ENCODE results near the gene AVPI1.
"Not testable (repeated sequence)": the region's sequence is repeated elsewhere in the genome, so short reads cannot be mapped to it uniquely, and the experiment has no call there.

The AVPI1 gene

GRCh38 chr10:97711640-97712572 lies 24.9 kb upstream of the AVPI1 start:
- DNase-seq, result peak; percentile 61

DNA sequence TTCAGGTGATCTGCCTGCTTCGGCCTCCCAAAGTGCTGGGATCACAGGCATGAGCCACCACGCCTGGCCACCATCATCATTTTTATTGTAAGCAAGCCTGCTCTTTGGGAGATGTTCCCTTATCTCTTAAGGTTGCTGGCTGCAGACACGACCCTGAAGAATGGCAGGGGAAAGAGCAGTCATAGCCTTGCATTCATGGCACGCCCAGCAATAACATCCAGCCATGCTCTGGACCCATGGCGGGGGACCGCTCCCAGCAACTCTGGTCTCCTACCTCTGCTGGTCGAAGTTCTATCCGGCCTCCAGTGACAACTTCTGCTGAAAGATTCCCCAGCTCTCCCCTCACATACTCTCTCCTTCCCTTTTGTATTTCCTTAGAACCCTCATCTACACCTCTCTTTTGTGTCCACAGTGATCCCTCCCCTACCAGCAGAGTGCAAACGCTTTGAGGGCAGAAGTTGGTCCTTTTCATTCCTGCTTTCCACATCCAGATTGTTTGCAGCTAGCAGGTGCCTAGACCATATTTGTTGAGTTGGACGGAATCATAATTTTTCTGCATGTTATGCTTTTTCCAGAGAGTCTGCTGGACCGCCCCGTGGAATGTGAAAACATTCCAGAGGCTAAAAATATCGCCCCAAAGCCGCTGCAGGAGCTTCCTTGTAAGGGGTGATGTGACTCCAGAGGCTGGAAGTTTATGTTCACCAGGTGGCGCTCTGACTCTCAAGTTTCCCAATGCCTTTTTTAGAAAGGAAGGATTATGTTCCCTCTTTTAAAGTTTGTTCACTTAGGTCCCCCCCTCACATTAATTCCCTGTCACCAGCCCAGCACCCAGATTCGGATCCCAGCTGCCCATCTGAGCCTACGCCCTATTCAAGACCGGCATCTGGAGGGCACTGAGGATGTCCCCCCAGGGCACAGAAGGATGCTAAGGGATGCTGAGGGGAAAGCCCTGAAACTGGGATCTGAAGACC lies 22.2 kb upstream of the AVPI1 start:
- peak; percentile 61 for DNase-seq

DNA sequence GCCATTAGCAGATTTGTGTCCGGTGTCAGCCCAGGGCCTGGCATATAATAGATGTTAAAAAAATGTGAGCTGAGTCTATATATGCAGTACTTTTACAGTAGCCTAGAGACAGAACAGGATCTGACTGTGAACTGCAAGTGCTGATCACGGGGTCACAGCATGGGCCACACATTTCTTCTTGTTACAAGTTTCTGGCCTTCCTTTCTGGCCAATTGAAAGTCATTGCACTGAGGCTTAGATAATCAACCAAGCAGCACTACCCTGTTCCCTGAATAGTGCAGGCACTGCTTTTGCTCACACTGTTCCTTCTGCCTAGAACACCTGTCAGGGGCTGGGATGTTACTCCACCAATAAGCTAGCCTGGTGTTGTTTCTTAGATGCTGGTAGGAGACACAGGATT lies 21.1 kb upstream of the AVPI1 start:
- DNase-seq, result no peak

DNA sequence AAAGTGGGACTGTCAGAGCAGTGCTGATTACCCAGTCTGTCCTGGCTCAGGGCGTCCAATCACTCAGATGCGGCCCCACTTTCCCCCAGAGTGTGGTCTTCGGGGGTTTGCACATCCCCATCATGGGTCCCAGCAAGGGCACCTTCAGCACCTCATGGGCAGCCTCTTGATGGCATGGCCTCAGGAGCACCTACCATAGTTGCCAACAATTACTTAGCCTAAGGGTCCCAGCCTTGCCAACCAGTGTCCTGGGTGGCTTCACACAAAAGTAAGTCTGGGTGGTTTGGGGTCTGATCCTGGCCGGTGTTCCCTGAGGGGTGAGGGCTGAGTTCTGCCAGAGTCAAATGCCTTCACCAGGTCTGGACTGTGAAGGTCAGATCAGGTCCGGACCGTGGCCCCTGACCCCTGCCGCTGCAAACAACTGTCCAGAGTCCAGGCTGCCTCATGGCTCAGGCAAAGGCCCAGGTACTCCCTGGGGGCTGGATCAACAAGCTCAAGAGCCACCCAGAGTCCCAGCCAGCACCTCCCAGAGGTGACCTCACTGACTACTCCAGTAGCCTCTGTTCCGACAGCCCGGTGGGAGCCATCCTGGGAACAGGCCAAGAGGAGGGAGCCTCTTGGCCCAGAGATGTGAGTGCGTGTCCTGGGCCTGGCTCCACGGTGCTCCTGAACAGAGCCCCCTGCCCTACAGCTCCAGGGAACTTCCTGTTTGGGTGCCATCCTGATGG lies 20.3 kb upstream of the AVPI1 start:
- no peak for DNase-seq

GRCh38 chr10:97705006-97705670 lies 18.1 kb upstream of the AVPI1 start:
- no peak for DNase-seq

DNA sequence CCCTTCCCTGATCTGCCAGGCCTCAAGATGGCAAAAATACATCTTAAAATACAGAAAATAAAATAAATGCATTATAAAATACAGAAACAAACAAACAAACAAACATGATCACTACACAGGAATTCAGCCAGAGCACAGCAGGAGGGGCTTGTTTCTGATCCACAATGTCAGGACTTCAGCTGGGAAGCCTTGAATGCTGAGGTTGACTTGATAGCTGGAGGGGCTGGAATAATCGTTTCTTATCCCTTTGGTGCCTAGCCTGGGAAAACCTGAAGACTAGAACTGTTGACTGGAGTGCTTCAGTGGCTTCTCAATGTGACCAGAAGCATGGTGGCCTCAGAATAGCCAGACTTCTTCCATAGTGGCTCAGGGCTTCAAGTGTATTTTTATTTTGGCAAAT lies 17.3 kb upstream of the AVPI1 start:
- DNase-seq, result no peak

GRCh38 chr10:97703398-97704067 lies 16.5 kb upstream of the AVPI1 start:
- DNase-seq, result no peak

GRCh38 chr10:97701438-97702069 lies 14.5 kb upstream of the AVPI1 start:
- peak; percentile 72 for DNase-seq

DNA sequence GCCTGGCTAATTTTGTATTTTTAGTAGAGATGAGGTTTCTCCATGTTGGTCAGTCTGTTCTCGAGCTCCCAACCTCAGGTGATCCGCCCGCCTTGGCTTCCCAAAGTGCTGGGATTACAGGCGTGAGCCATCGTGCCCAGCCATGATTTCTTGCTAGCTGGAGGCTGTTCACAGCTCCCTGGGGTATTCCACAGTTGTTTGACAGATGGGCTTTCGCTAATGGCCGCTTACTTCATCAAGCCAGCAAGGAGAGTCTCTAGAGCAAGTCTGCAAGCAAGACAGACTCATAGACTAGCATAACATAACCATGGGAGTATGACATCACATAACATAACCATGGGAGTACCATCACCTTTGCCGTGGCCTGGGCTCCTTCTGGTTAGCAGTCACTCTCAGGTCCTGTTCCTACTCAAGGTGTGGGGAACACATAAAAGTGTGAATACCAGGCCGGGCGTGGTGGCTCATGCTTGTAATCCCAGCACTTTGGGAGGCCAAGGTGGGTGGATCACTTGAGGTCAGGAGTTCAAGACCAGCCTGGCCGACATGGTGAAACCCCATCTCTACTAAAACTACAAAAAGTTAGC lies 11.1 kb upstream of the AVPI1 start:
- DNase-seq, result not testable (repeated sequence)

- DNase-seq, result no peak
Measured at GRCh38 chr10:97690133-97690532, 3.1 kb upstream of the AVPI1 start.

GRCh38 chr10:97689559-97690020 lies 2.5 kb upstream of the AVPI1 start:
- peak; percentile 90 for DNase-seq

DNA sequence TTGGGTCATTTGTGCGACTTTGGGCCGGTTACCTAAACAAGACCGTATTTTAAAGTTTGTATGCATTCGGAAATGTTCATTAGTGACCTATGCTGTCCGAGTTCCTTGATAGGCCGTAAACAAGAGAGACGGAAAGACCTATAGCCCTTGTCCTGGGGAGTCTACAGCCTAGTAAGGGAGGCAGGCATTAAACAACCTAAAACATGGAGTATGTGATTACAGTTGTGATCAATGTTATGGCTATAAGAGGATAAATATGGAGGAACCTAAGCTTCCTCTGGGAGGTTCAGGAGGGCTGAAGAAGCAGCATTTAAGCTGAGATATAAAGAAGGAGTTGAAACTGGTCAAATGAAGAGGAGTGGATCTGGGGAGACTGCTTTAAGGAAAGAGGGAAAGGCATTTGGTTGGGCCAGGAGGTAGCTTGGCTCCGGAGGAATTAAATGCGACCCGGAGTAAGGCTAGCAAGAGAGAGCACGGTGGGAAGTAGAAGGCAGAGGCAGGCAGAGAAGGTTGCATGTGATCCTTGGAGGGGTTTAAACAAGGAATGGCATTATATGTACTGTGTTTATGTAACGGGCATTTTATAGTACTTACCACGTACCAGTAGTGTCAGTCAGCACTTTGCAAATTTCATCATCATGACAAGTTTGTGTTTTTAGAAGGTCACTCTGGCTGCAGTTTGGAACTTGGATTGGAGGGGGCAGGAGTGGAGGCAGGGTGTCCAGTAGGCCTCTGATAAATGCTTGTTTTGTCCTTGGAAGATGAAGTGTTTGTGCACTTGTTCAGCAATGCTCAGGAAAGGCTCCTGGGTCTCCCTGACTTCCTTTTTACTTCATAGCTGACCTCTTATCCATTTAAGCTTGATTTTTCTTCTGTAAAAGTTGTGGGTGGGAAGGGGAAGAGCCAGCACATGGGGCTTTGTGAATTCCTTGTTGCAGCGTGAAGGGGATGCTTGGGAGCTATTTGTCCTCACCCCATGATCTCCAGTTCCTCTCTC lies 1.0 kb upstream of the AVPI1 start:
- DNase-seq, result peak; percentile 26

- DNase-seq, result no peak
Measured at GRCh38 chr10:97686301-97686961, 610 bp downstream of the AVPI1 start.

- DNase-seq, result no peak
Measured at GRCh38 chr10:97685395-97685958, 1.6 kb downstream of the AVPI1 start.

GRCh38 chr10:97684866-97685394 lies 2.1 kb downstream of the AVPI1 start:
- DNase-seq, result no peak

DNA sequence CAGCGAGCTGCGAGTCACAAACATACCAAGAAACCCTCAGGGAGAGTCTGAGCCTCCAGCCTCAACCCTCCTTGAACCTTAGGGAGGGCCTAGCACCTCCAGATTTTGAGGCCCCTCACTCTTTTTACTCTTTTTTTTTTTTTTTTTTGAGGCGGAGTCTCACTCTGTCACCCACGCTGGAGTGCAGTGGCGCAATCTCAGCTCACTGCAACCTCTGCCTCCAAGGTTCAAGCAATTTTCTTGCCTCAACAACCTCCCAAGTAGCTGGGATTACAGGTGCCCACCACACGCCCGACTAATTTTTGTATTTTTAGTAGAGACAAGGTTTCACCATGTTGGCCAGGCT lies 2.7 kb downstream of the AVPI1 start:
- DNase-seq, result not testable (repeated sequence)

GRCh38 chr10:97683556-97684367 lies 3.3 kb downstream of the AVPI1 start:
- DNase-seq, result peak; percentile 80

Measured in MV-4-11 (cell line).